Measurements from ENCODE around the gene PTGR2. TPM values are rescaled to one million over a fixed set of nuclear protein-coding genes. Genes with fewer than 3 reads are reported as not detected.
A peak's percentile ranks its signal among the peaks of the same experiment; 100 is the strongest.

PTGR2 gene
- total RNA-seq, 1 experiment from 2014 or later, result 17.1 TPM

GRCh38 chr14:73824536-73824935, 27.1 kb upstream of the PTGR2 start:
- ChIA-PET CTCF (no interaction called here), POLR2A (interaction anchor here (0.7 kb wide), 1 partner anchor 58 kb away, joined by 3 read pairs; no protein-coding TSS in a partner anchor)
- Histone ChIP-seq H3K9me3 (ENCODE audit: control insufficient read depth, insufficient read depth, low read depth, low read length) (no peaks in the 10 kb centered on the region), H3K27ac (ENCODE audit: low read length) (peak overlapping the region; percentile 76), H3K27me3 (ENCODE audit: control insufficient read depth, insufficient read depth, low read length) (no peaks in the 10 kb centered on the region), H3K4me3 (ENCODE audit: low read depth in 2 of 2, low read length in 2 of 2) (no peak overlapping the region), H3K4me1 (ENCODE audit: control insufficient read depth, insufficient read depth, low read length) (peaks cover 20% of the 10 kb centered on the region), H3K36me3 (ENCODE audit: control insufficient read depth, insufficient read depth, low read length) (no peaks in the 10 kb centered on the region)
- BruUV-seq (replicated peaks), result no TSS peak
- in situ Hi-C loops (cut with HindIII; ENCODE audit: low pct_unique_long_range_greater_than_20kb, low sequenced_read_pairs) (no loop called here), intact Hi-C loops (cut with micrococcal nuclease; ENCODE audit: unreplicated experiment) (loop anchor here (10.0 kb wide), 1 partner anchor 60 kb away; a partner anchor contains a TSS)
- DNase-seq (ENCODE audit: low read depth, low spot score) (no peak), ATAC-seq (no peak)
- no peak for TF ChIP-seq REST (IDR thresholded peaks at IDR 0.05; ENCODE audit: insufficient read depth in 1 of 2, low read depth in 2 of 2, low read length in 1 of 2)
- TF ChIP-seq CTCF (IDR thresholded peaks at IDR 0.05), result no peak
- TF ChIP-seq TCF7L2 (IDR thresholded peaks at IDR 0.05; ENCODE audit: low read depth, low read length), result no peak
- TF ChIP-seq SIN3A (IDR thresholded peaks at IDR 0.05; ENCODE audit: borderline replicate concordance, insufficient read depth, low read depth, low read length), result no peak
- no peak for TF ChIP-seq POLR2AphosphoS5 (IDR thresholded peaks at IDR 0.05; ENCODE audit: low read depth, low read length)

GRCh38 chr14:73825551-73826188, 26.0 kb upstream of the PTGR2 start:
- ATAC-seq (peak; percentile 92), DNase-seq (ENCODE audit: low read depth, low spot score) (peak; percentile 38)
- H3K4me1 ChIP-seq (ENCODE audit: control insufficient read depth, insufficient read depth, low read length), result peaks cover 28% of the 10 kb centered on the region
- BruUV-seq (replicated peaks), result no TSS peak
- no peaks in the 10 kb centered on the region for H3K27me3 ChIP-seq (ENCODE audit: control insufficient read depth, insufficient read depth, low read length)
- peak; percentile 89 for TF ChIP-seq CTCF (IDR thresholded peaks at IDR 0.05)
- 0 out of 2 replicates have a peak, but pooled peaks have one; percentile 29 for TF ChIP-seq POLR2AphosphoS5 (IDR thresholded peaks at IDR 0.05; ENCODE audit: low read depth, low read length)
- TF ChIP-seq TCF7L2 (IDR thresholded peaks at IDR 0.05; ENCODE audit: low read depth, low read length), result no peak
- no peak for TF ChIP-seq REST (IDR thresholded peaks at IDR 0.05; ENCODE audit: insufficient read depth in 1 of 2, low read depth in 2 of 2, low read length in 1 of 2)
- no peaks in the 10 kb centered on the region for H3K36me3 ChIP-seq (ENCODE audit: control insufficient read depth, insufficient read depth, low read length)
- intact Hi-C loops (cut with micrococcal nuclease; ENCODE audit: unreplicated experiment) (loop anchor here (10.0 kb wide), 1 partner anchor 61 kb away; a partner anchor contains a TSS), in situ Hi-C loops (cut with HindIII; ENCODE audit: low pct_unique_long_range_greater_than_20kb, low sequenced_read_pairs) (no loop called here)
- H3K27ac ChIP-seq (ENCODE audit: low read length), result peak overlapping the region; percentile 54
- ChIA-PET POLR2A (interaction anchor here (0.7 kb wide), 1 partner anchor 59 kb away, joined by 3 read pairs; no protein-coding TSS in a partner anchor), CTCF (interaction anchor here (1.2 to 1.6 kb wide), 2 partner anchors 48 to 63 kb away, joined by 4 to 5 read pairs; no protein-coding TSS in a partner anchor)
- no peaks in the 10 kb centered on the region for H3K9me3 ChIP-seq (ENCODE audit: control insufficient read depth, insufficient read depth, low read depth, low read length)
- no peak overlapping the region for H3K4me3 ChIP-seq (ENCODE audit: low read depth in 2 of 2, low read length in 2 of 2)
